K562 (cell line): ENCODE data around the gene LHPP. TPM values are rescaled to one million over a fixed set of nuclear protein-coding genes. Genes with fewer than 3 reads are reported as not detected.

Source experiments
- ATF2 ChIP-seq: sonication (generic); formaldehyde crosslinking; IDR thresholded peaks from 2 replicates; pipeline ENCODE4 v1.8.1; 2022; ENCODE audit warnings: missing genetic modification reagents
- BACH1 ChIP-seq: fragments of 200-800 bp; sonication (Bioruptor generic); IDR thresholded peaks from 2 replicates; pipeline ENCODE4 v1.6.1; 2016; ENCODE audit warnings: missing genetic modification characterization, missing compliant biosample characterization
- HMGN3 ChIP-seq: IDR thresholded peaks from 2 replicates; pipeline ENCODE4 v1.6.1; 2011; ENCODE audit warnings: borderline replicate concordance, low read depth, mild to moderate bottlenecking, mixed read lengths, low read length; ENCODE audit not compliant: insufficient read length; ENCODE audit errors: extremely low read depth
- KDM4B ChIP-seq, 2 experiments: fragments of 450-650 bp in 1 of 2; sonication (generic) in 1 of 2; IDR thresholded peaks; 2 replicates each; pipeline ENCODE4 v1.6.1; 2016 to 2017; ENCODE audit warnings: borderline replicate concordance in 2 of 2, antibody characterized with exemption in 1 of 2, low read depth in 1 of 2, mild to moderate bottlenecking in 1 of 2
- MAFG ChIP-seq: fragments of 450-650 bp; conservative IDR thresholded peaks from 2 replicates; pipeline ENCODE4 v1.6.1; 2016; ENCODE audit warnings: missing genetic modification characterization, missing compliant biosample characterization
- MCM7 ChIP-seq, 2 experiments: fragments of 450-650 bp; IDR thresholded peaks; 2 replicates each; pipeline ENCODE4 v1.6.1; 2016 to 2018
- MYC ChIP-seq, 2 experiments: fragments of 250-450 bp in 1 of 2; sonication (Bioruptor Pico) in 1 of 2; IDR thresholded peaks; 2 replicates each; pipeline versions ENCODE4 v1.5.1 to v1.6.1; 2012 to 2021; ENCODE audit warnings: low read depth in 2 of 2, borderline replicate concordance in 1 of 2, improper control_type of control experiment in 1 of 2, low read length in 1 of 2, mild to moderate bottlenecking in 1 of 2, moderate library complexity in 1 of 2
- RBM14 ChIP-seq: fragments of 200-400 bp; formaldehyde crosslinking; IDR thresholded peaks from 2 replicates; pipeline ENCODE4 v1.6.1; 2018; ENCODE audit warnings: low read depth, mild to moderate bottlenecking, low read length, moderate library complexity, borderline replicate concordance; ENCODE audit not compliant: insufficient read depth
- RBM34 ChIP-seq: fragments of 200-400 bp; formaldehyde crosslinking; IDR thresholded peaks from 2 replicates; pipeline ENCODE4 v1.6.1; 2018; ENCODE audit warnings: low read length, borderline replicate concordance; ENCODE audit not compliant: insufficient read depth
- SREBF1 ChIP-seq: fragments of 150-350 bp; IDR thresholded peaks from 2 replicates; pipeline ENCODE4 v1.6.1; 2014; ENCODE audit warnings: antibody characterized with exemption, low read depth, low read length, borderline replicate concordance
- SUPT5H ChIP-seq: fragments of 450-650 bp; IDR thresholded peaks from 2 replicates; pipeline ENCODE4 v1.6.1; 2016
- TEAD2 ChIP-seq: fragments of 450-650 bp; IDR thresholded peaks from 2 replicates; pipeline ENCODE4 v1.6.1; 2016; ENCODE audit warnings: missing genetic modification characterization, control low read depth, missing compliant biosample characterization
- THRB ChIP-seq: fragments of 450-650 bp; formaldehyde crosslinking; conservative IDR thresholded peaks from 2 replicates; pipeline ENCODE4 v1.4.0; 2022; ENCODE audit warnings: mild to moderate bottlenecking, missing genetic modification characterization
- TOE1 ChIP-seq, 2 experiments: fragments of 450-650 bp in 1 of 2; sonication (generic) in 1 of 2; formaldehyde crosslinking in 1 of 2; IDR thresholded peaks; 2 replicates each; pipeline versions ENCODE4 v1.7.1 to v1.8.0; 2016 to 2022; ENCODE audit warnings: borderline replicate concordance in 2 of 2, mild to moderate bottlenecking in 2 of 2, antibody characterized with exemption in 1 of 2, inconsistent platforms in 1 of 2, low read depth in 1 of 2, missing genetic modification reagents in 1 of 2, moderate library complexity in 1 of 2
- ZNF134 ChIP-seq: fragments of 250-450 bp; sonication (Bioruptor Pico); conservative IDR thresholded peaks from 2 replicates; pipeline ENCODE4 v1.4.0; 2020
- ZNF184 ChIP-seq: sonication (generic); formaldehyde crosslinking; IDR thresholded peaks from 2 replicates; pipeline ENCODE4 v1.5.0; 2020; ENCODE audit warnings: missing genetic modification reagents
- ZNF717 ChIP-seq: fragments of 250-450 bp; sonication (Bioruptor Pico); IDR thresholded peaks from 2 replicates; pipeline ENCODE4 v1.5.0; 2021
- ZNF740 ChIP-seq, 3 experiments: fragments of 200-800 bp in 1 of 3; sonication (Bioruptor generic) in 1 of 3; sonication (generic) in 1 of 3; formaldehyde crosslinking in 1 of 3; IDR thresholded peaks; 2 replicates each; pipeline versions ENCODE4 v1.6.1 to v1.8.0; 2016 to 2022; ENCODE audit warnings: mild to moderate bottlenecking in 2 of 3, missing compliant biosample characterization in 2 of 3, missing genetic modification characterization in 2 of 3, missing genetic modification reagents in 1 of 3
- polyA plus RNA-seq, 8 experiments: library from polyadenylated mRNA; depleted of rRNA in 4 of 8; stranded (reverse) in 5 of 8; unstranded in 3 of 8; fragments of >200 nt; fragmentation: Nextera tagmentation in 2 of 8; fragmentation: Illumina TruSeq in 1 of 8; extraction: Ambion mirVana in 2 of 8; extraction: Trizol in 1 of 8; gene quantifications; 2 replicates each; pipeline versions ENCODE4 v1.2.1 to v1.2.3, GENCODE V29; 2011 to 2014; ENCODE audit warnings: inconsistent platforms in 1 of 8, missing spikeins in 1 of 8
- total RNA-seq, 7 experiments: library from RNA; depleted of rRNA in 6 of 7; stranded (reverse); fragments of >200 nt in 6 of 7; fragmentation: Illumina TruSeq in 2 of 7; extraction: Trizol in 2 of 7; gene quantifications; 2 replicates each; pipeline versions ENCODE4 v1.2.1 to v1.2.3, GENCODE V29; 2011 to 2021; ENCODE audit warnings: low replicate concordance in 1 of 7
- TF ChIP-seq, protein P1 (sequence below): fragments of 450-650 bp; IDR thresholded peaks from 2 replicates; pipeline ENCODE4 v1.6.1; 2016; ENCODE audit warnings: antibody characterized with exemption
- TF ChIP-seq, protein P2 (sequence below): sonication (generic); formaldehyde crosslinking; IDR thresholded peaks from 2 replicates; pipeline ENCODE4 v1.8.0; 2022; ENCODE audit warnings: missing genetic modification reagents, mild to moderate bottlenecking, borderline replicate concordance

Gene LHPP
- total and polyA plus RNA-seq, 9 of the 15 experiments (the other 6 are each of a cell fraction or from before 2014, with no cell fraction given), result 0.34 to 7.4 (median 3.0) TPM

- TF ChIP-seq RBM34 (no peak), BACH1 (tag) (no peak), ZNF134 (CRISPR knock-in tag) (no peak), ZNF717 (CRISPR knock-in tag) (no peak), RBM14 (no peak), KDM4B (IDR thresholded peaks at IDR 0.05; ENCODE audit: borderline replicate concordance in 2 of 2, low read depth in 1 of 2) (no peak), SREBF1 (no peak), MCM7 (IDR thresholded peaks at IDR 0.05) (no peak), SUPT5H (peak; percentile 88), ZNF184 (CRISPR knock-in tag) (no peak), HMGN3 (no peak), ZNF740 (CRISPR knock-in tag; IDR thresholded peaks at IDR 0.05) (no peak), ZNF740 (tag; IDR thresholded peaks at IDR 0.05) (no peak), THRB (CRISPR knock-in tag) (no peak), TOE1 (IDR thresholded peaks at IDR 0.05; ENCODE audit: borderline replicate concordance) (no peak), TOE1 (CRISPR knock-in tag; IDR thresholded peaks at IDR 0.05; ENCODE audit: borderline replicate concordance, low read depth) (no peak), MAFG (no peak), ATF2 (CRISPR knock-in tag) (no peak), MYC (IDR thresholded peaks at IDR 0.05; ENCODE audit: low read depth, low read length) (peak; percentile 39; the same call in 1 of the 2 replicates), MYC (CRISPR knock-in tag; IDR thresholded peaks at IDR 0.05; ENCODE audit: borderline replicate concordance, low read depth) (no peak), TEAD2 (no peak)
- TF ChIP-seq, protein P1, sequence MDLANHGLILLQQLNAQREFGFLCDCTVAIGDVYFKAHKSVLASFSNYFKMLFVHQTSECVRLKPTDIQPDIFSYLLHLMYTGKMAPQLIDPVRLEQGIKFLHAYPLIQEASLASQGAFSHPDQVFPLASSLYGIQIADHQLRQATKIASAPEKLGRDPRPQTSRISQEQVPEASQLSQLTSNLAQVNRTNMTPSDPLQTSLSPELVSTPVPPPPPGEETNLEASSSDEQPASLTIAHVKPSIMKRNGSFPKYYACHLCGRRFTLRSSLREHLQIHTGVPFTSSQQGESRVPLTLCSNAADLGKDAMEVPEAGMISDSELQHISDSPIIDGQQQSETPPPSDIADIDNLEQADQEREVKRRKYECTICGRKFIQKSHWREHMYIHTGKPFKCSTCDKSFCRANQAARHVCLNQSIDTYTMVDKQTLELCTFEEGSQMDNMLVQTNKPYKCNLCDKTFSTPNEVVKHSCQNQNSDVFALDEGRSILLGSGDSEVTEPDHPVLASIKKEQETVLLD, result no peak
- TF ChIP-seq, protein P2, sequence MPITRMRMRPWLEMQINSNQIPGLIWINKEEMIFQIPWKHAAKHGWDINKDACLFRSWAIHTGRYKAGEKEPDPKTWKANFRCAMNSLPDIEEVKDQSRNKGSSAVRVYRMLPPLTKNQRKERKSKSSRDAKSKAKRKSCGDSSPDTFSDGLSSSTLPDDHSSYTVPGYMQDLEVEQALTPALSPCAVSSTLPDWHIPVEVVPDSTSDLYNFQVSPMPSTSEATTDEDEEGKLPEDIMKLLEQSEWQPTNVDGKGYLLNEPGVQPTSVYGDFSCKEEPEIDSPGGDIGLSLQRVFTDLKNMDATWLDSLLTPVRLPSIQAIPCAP (CRISPR knock-in tag), result no peak
These were observed 42.7 kb upstream of the LHPP start, which contains the start of gene OAT (continued) for GRCh38 chr10:124418726-124419501.
